Esophagus muscularis mucosa (tissue), 4 donors: ENCODE results near the gene RER1. TPM values are rescaled to one million over a fixed set of nuclear protein-coding genes. Genes with fewer than 3 reads are reported as not detected.

Experiments
- DNase-seq: peaks from one replicate; pipeline ENCODE4 v3.0.0-alpha.2; 2017; ENCODE audit errors: extremely low spot score
- H3K27ac ChIP-seq, 4 donors: fragments of 200-600 bp; sonication (generic); replicated peaks in 1 of 4; 1 replicate in 3 of 4; 2 replicates in 1 of 4; pipeline ENCODE4 v1.5.1; 2016 to 2019; ENCODE audit warnings: mild to moderate bottlenecking in 1 of 4
- H3K27me3 ChIP-seq, 4 donors: fragments of 200-600 bp; sonication (generic); one replicate each; pipeline versions ENCODE4 v1.5.1 to v1.6.0; 2016 to 2019
- H3K36me3 ChIP-seq, 4 donors: fragments of 200-600 bp; sonication (generic); one replicate each; pipeline ENCODE4 v1.5.1; 2016 to 2019
- H3K4me1 ChIP-seq, 4 donors: fragments of 200-600 bp; sonication (generic); one replicate each; pipeline ENCODE4 v1.5.1; 2016 to 2019
- H3K4me3 ChIP-seq, 4 donors: fragments of 200-600 bp; sonication (generic); 1 replicate in 2 of 4; 2 replicates in 2 of 4; pipeline ENCODE4 v1.5.1; 2016 to 2019; ENCODE audit warnings: mild to moderate bottlenecking in 4 of 4, moderate library complexity in 1 of 4
- H3K9me3 ChIP-seq, 4 donors: fragments of 200-600 bp; sonication (generic); 1 replicate in 3 of 4; 2 replicates in 1 of 4; pipeline ENCODE4 v1.5.1; 2016 to 2019
- EP300 ChIP-seq: sonication (generic); formaldehyde crosslinking; IDR thresholded peaks from one replicate; pipeline ENCODE4 v1.6.1; 2017; ENCODE audit warnings: antibody characterized with exemption
- POLR2A ChIP-seq: fragments of 450-650 bp; IDR thresholded peaks from one replicate; pipeline ENCODE4 v1.6.1; 2017; ENCODE audit warnings: antibody characterized with exemption, moderate library complexity, mild to moderate bottlenecking, low read depth
- POLR2AphosphoS5 ChIP-seq, 2 donors: sonication (generic); formaldehyde crosslinking; IDR thresholded peaks; one replicate each; pipeline ENCODE4 v1.6.1; 2017; ENCODE audit warnings: antibody characterized with exemption in 2 of 2
- WGBS: methylation state at CpG from one replicate; pipeline ENCODE4 v1.1.5; 2018; 5-methylcytosine and 5-hydroxymethylcytosine counted together
- intact Hi-C: fragments of 100-400 bp; cut with DNase I; formaldehyde crosslinking; loops from one replicate; pipeline ENCODE4 v1.15.1; 2023
- total RNA-seq, 4 donors: library from RNA; depleted of rRNA; stranded (reverse); fragments of >200 nt; gene quantifications; one replicate each; pipeline versions ENCODE4 v1.1.0 to v1.2.1, GENCODE V29; 2016
- TF ChIP-seq, protein P1 (sequence below), 3 experiments: fragments of 200-600 bp in 2 of 3; fragments of 450-650 bp in 1 of 3; sonication (generic) in 2 of 3; IDR thresholded peaks; one replicate each; pipeline ENCODE4 v1.5.1; 2017 to 2019; ENCODE audit warnings: antibody characterized with exemption in 3 of 3, mild to moderate bottlenecking in 2 of 3, moderate library complexity in 1 of 3

The RER1 gene
- total RNA-seq, 4 donors from 2014 or later = 47.3 to 67.3 (median 56.4) TPM

DNA sequence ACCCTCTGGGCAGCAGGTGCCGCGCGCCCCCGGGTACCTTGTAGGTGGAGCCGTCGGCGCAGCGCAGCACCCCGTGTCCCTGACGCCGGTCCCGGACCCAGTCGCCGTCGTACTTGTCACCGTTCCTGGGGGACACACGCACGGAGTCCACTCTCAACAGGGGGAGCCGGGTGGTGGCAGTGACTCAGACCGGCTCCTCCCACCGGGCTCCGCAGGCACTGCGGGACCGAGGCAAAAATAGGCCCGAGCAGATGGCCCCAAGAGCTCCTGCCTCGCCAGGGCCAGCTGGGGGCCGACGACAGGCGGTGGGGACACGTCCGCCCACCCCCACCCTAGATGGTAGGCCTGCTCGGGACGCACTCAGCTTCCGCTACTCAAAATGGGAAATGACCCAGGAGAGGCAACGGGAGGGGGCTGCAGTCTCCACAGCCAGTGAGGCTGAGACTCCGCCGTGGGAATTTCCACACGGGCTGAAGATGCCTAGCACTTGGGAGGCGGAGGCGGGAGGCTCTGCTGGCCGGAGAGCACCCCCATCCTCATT is 6.6 kb upstream of the RER1 start:
- WGBS = 84% methylated on average over 29 of the region's 41 CpGs
- TF ChIP-seq POLR2A (no peak), EP300 (no peak), POLR2AphosphoS5 (IDR thresholded peaks at IDR 0.05) (no peak)
- TF ChIP-seq, protein P1, sequence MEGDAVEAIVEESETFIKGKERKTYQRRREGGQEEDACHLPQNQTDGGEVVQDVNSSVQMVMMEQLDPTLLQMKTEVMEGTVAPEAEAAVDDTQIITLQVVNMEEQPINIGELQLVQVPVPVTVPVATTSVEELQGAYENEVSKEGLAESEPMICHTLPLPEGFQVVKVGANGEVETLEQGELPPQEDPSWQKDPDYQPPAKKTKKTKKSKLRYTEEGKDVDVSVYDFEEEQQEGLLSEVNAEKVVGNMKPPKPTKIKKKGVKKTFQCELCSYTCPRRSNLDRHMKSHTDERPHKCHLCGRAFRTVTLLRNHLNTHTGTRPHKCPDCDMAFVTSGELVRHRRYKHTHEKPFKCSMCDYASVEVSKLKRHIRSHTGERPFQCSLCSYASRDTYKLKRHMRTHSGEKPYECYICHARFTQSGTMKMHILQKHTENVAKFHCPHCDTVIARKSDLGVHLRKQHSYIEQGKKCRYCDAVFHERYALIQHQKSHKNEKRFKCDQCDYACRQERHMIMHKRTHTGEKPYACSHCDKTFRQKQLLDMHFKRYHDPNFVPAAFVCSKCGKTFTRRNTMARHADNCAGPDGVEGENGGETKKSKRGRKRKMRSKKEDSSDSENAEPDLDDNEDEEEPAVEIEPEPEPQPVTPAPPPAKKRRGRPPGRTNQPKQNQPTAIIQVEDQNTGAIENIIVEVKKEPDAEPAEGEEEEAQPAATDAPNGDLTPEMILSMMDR (IDR thresholded peaks at IDR 0.05) = no peak
- intact Hi-C loops = loop anchor here (5.0 kb wide), 1 partner anchor 68 kb away; no protein-coding TSS in a partner anchor
- DNase-seq = no peak
- Histone ChIP-seq H3K27me3 (no peaks in the 10 kb centered on the region), H3K4me3 (no peak overlapping the region), H3K9me3 (no peaks in the 10 kb centered on the region), H3K36me3 (peaks cover 0 to 12% (median 4%) of the 10 kb centered on the region in 4 donors), H3K4me1 (peaks cover 9 to 22% (median 17%) of the 10 kb centered on the region in 4 donors), H3K27ac (no peak overlapping the region)

DNA sequence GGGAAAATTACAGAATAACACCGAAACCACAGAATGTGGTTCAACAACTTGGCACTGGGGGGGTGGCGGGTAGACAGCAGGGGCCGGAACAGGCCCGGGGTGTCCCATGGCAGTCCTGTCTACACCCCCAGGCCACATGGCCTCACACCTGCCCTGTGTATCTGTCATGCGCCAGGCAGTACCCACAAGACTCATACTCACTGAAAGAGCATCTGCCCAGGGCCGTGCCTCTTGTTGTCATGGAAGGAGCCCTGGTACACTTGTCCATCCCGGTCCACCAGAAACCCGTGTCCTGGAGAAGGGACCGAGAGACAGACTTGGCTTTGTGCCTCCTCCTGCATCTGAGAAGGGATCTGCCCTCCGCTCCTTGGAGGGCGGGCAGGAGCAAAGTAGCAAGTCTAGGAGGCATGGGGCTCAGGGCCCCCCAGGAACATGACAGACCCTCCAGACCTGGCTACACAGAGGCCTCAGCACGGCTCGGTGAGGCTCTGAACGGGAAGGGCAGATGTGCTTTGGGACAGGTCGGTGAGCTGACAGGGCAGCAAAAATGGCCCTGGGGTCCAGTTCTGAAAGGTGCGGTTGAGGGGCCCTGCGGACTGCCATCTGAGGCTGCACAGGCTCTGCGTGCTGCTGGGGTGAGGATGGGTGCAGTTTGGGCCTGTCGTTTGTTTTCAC is 5.9 kb upstream of the RER1 start:
- H3K9me3 ChIP-seq = no peaks in the 10 kb centered on the region
- 84% methylated on average over 13 of the region's 19 CpGs for WGBS

DNA sequence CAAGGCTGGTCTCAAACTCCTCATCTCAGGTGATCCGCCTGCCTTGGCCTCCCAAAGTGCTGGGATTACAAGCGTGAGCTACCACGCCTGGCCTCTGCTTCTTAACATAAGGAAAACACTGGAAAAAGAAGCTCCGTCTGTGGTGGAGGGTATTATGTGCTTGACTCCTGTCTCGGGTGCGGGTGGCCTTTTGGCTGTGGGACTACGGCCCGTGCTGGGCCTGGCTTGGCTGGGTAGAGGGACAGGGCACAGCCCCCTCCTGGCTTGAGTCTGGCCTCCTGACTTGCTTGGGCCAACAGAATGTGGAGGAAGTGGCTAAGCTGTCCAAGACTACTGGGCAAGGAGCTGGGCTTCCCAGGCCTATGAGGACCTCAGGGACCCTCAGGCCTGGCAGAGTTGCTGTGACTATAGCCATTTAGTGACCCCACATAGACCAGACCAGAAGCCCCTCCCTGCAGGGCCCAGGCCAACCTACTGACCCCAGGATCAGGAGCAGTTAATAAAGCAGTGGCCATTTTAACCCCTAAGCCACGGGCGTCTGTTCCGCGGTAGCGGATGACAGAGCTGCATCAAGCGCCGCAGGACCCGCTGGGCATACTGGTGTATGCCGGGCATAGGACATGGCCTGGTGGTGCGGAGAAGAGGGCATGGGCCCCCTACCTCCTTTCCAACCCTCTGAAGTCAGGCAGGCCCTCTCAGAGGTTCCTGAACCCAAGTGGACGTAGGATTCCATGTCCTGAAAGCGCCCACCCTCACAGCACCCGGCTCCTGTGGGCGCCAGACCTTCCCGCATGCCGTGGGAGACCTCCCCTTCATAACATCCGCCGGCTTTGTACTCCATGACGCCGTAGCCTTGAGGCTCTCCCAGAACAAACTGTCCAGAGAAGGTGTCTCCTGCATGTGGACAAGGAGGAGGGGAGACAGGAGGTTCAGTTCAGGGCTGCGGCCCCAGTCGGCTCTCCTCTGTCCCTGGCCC is 4.7 kb upstream of the RER1 start:
- H3K4me3 ChIP-seq = no peak overlapping the region
- intact Hi-C loops = no loop called here
- peaks cover 8 to 24% (median 18%) of the 10 kb centered on the region in 4 donors for H3K4me1 ChIP-seq
- TF ChIP-seq POLR2A (no peak), EP300 (no peak), POLR2AphosphoS5 (IDR thresholded peaks at IDR 0.05) (no peak)
- TF ChIP-seq, protein P1 (IDR thresholded peaks at IDR 0.05) = no peak
- H3K36me3 ChIP-seq = peaks cover 0 to 12% (median 4%) of the 10 kb centered on the region in 4 donors
- no peak for DNase-seq
- H3K27ac ChIP-seq = no peak overlapping the region
- peaks cover 0 to 4% (median 0%) of the 10 kb centered on the region in 4 donors for H3K27me3 ChIP-seq
- 94% methylated on average over 30 of the region's 30 CpGs for WGBS
- H3K9me3 ChIP-seq = no peaks in the 10 kb centered on the region

More for the DNA sequence above, 5.9 kb upstream of the RER1 start:
- no peak for DNase-seq
- TF ChIP-seq, protein P1 (IDR thresholded peaks at IDR 0.05) = no peak
- TF ChIP-seq POLR2AphosphoS5 (IDR thresholded peaks at IDR 0.05) = no peak
- intact Hi-C loops = no loop called here
- Histone ChIP-seq H3K36me3 (peaks cover 0 to 12% (median 4%) of the 10 kb centered on the region in 4 donors), H3K27ac (no peak overlapping the region), H3K4me3 (no peak overlapping the region), H3K27me3 (no peaks in the 10 kb centered on the region), H3K4me1 (peaks cover 15 to 29% (median 24%) of the 10 kb centered on the region in 4 donors)

DNA sequence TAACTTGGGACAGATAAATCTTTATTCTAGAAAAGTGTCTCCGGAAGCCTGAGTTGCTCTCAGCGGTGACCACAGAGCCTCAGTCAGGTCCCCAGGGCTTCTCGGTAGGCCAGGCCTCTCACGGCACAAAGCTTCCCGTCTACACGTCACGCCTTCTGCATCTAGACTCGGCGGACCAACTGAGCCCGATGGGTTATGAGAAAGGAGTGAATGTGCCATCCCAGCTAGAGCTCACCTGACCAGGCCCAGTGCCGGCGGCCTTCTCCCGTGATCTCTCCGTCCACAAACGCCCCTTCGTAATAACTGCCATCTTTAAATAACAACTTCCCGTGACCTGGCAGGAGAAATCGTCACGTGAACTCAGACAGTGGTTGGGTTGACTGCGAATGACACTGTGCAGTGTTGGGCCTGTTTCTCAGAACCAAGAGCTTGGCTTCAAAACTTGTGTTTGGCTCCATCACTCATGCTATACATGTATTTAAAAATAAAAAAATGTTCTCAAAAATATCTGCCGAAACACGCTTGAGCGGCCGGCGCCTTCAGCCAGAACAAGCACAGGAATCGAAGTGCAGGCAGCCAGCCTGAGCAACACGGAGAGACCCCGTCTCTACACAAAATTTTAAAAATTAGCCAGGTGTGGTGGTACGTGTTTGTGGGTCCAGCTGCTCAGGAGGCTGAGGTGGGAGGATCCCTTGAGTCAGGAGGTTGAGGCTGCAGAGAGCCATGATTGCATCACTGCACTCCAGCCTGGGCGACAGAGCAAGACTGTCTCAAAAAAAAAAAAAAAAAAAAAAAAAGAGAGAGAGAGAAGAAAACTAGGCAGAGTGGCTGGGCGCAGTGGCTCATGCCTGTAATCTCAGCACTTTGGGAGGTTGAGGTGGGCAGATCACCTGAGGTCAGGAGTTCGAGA is 3.4 kb upstream of the RER1 start:
- no peaks in the 10 kb centered on the region for H3K9me3 ChIP-seq
- 94% methylated on average over 32 of the region's 32 CpGs for WGBS
- H3K27ac ChIP-seq = no peak overlapping the region
- no peak for DNase-seq
- peaks cover 0 to 17% (median 5%) of the 10 kb centered on the region in 4 donors for H3K36me3 ChIP-seq
- no peak overlapping the region for H3K4me3 ChIP-seq
- TF ChIP-seq POLR2A = no peak
- no peak for TF ChIP-seq POLR2AphosphoS5 (IDR thresholded peaks at IDR 0.05)
- no peak for TF ChIP-seq EP300
- H3K4me1 ChIP-seq = peaks cover 18 to 27% (median 26%) of the 10 kb centered on the region in 4 donors
- peaks cover 0 to 4% (median 0%) of the 10 kb centered on the region in 4 donors for H3K27me3 ChIP-seq
- intact Hi-C loops = no loop called here
